HepG2 (cell line): ENCODE results near the gene ZNF26. TPM values are rescaled to one million over a fixed set of nuclear protein-coding genes. Genes with fewer than 3 reads are reported as not detected.

Experiments
- ARID2 ChIP-seq: sonication (generic); formaldehyde crosslinking; IDR thresholded peaks from 2 replicates; pipeline ENCODE4 v1.8.1; 2022; ENCODE audit warnings: mild to moderate bottlenecking, missing genetic modification reagents, borderline replicate concordance
- ATF7-NPFF ChIP-seq: sonication (generic); formaldehyde crosslinking; IDR thresholded peaks from 2 replicates; pipeline ENCODE4 v1.8.1; 2023; ENCODE audit warnings: mild to moderate bottlenecking, low read depth, missing genetic modification reagents, moderate library complexity
- CAMTA2 ChIP-seq: sonication (generic); formaldehyde crosslinking; IDR thresholded peaks from 2 replicates; pipeline ENCODE4 v1.4.0; 2020; ENCODE audit warnings: mild to moderate bottlenecking, missing genetic modification reagents, borderline replicate concordance
- ETV6 ChIP-seq: sonication (generic); formaldehyde crosslinking; conservative IDR thresholded peaks from 2 replicates; pipeline ENCODE4 v1.4.0; 2020; ENCODE audit warnings: missing genetic modification reagents
- FIP1L1 ChIP-seq: fragments of 200-400 bp; formaldehyde crosslinking; IDR thresholded peaks from 2 replicates; pipeline ENCODE4 v1.6.1; 2018; ENCODE audit warnings: low read depth, mild to moderate bottlenecking, low read length, moderate library complexity, borderline replicate concordance; ENCODE audit not compliant: insufficient read depth
- FOSL1 ChIP-seq: sonication (generic); formaldehyde crosslinking; IDR thresholded peaks from 2 replicates; pipeline ENCODE4 v1.9.0; 2021; ENCODE audit warnings: missing genetic modification reagents, borderline replicate concordance
- GPN1 ChIP-seq: sonication (generic); formaldehyde crosslinking; IDR thresholded peaks from 2 replicates; pipeline ENCODE4 v1.5.1; 2020; ENCODE audit warnings: missing genetic modification reagents, borderline replicate concordance
- GTF2F1 ChIP-seq: fragments of 150-350 bp; IDR thresholded peaks from 2 replicates; pipeline ENCODE4 v1.6.1; 2014; ENCODE audit warnings: low read length
- HOXA3 ChIP-seq: sonication (generic); formaldehyde crosslinking; IDR thresholded peaks from 2 replicates; pipeline ENCODE4 v1.5.0; 2020; ENCODE audit warnings: missing genetic modification reagents
- MNT ChIP-seq: fragments of 450-650 bp; IDR thresholded peaks from 2 replicates; pipeline ENCODE4 v1.6.1; 2016
- NR2F2 ChIP-seq: IDR thresholded peaks from 2 replicates; pipeline ENCODE4 v1.6.1; 2012; ENCODE audit warnings: low read depth, inconsistent platforms, borderline replicate concordance
- SOX5 ChIP-seq: IDR thresholded peaks from 2 replicates; pipeline ENCODE4 v1.6.1; 2016; ENCODE audit warnings: borderline replicate concordance
- THYN1 ChIP-seq: sonication (generic); formaldehyde crosslinking; IDR thresholded peaks from 2 replicates; pipeline ENCODE4 v1.8.1; 2023; ENCODE audit warnings: low read depth, mild to moderate bottlenecking, moderate library complexity, missing genetic modification reagents, borderline replicate concordance
- ZFX ChIP-seq: sonication (generic); formaldehyde crosslinking; IDR thresholded peaks from 2 replicates; pipeline ENCODE4 v1.4.0; 2020; ENCODE audit warnings: mild to moderate bottlenecking, low read depth, missing genetic modification reagents, moderate library complexity
- ZNF337 ChIP-seq: sonication (generic); formaldehyde crosslinking; IDR thresholded peaks from 2 replicates; pipeline ENCODE4 v1.5.1; 2020; ENCODE audit warnings: missing genetic modification reagents, low read depth, mild to moderate bottlenecking, borderline replicate concordance
- ZNF33B ChIP-seq: sonication (generic); formaldehyde crosslinking; IDR thresholded peaks from 2 replicates; pipeline ENCODE4 v1.5.1; 2020; ENCODE audit warnings: mild to moderate bottlenecking, missing genetic modification reagents
- ZNF639 ChIP-seq: conservative IDR thresholded peaks from 2 replicates; pipeline ENCODE4 v1.6.1; 2018; ENCODE audit warnings: missing genetic modification reagents
- polyA plus RNA-seq, 8 experiments: library from polyadenylated mRNA; depleted of rRNA in 3 of 8; stranded (reverse) in 7 of 8; unstranded in 1 of 8; fragments of >200 nt; fragmentation: Illumina TruSeq in 4 of 8; extraction: Trizol in 4 of 8; gene quantifications; 2 replicates each; pipeline versions ENCODE4 v1.2.1 to v1.2.3, GENCODE V29; 2011 to 2016; ENCODE audit warnings: low read depth in 4 of 8, missing spikeins in 1 of 8, mixed read lengths in 1 of 8; ENCODE audit not compliant: insufficient read depth in 1 of 8
- total RNA-seq, 5 experiments: library from RNA; depleted of rRNA; stranded (reverse); fragments of >200 nt; fragmentation: Illumina TruSeq; extraction: Trizol; gene quantifications; 2 replicates each; pipeline ENCODE4 v1.2.3, GENCODE V29; 2016; ENCODE audit warnings: low read depth in 1 of 5
- TF ChIP-seq, protein P1 (sequence below): sonication (generic); formaldehyde crosslinking; IDR thresholded peaks from 2 replicates; pipeline ENCODE4 v1.9.0; 2022; ENCODE audit warnings: missing genetic modification reagents, mild to moderate bottlenecking, borderline replicate concordance
- TF ChIP-seq, protein P2 (sequence below): sonication (generic); formaldehyde crosslinking; IDR thresholded peaks from 2 replicates; pipeline ENCODE4 v1.5.0; 2020; ENCODE audit warnings: mild to moderate bottlenecking, missing genetic modification reagents, borderline replicate concordance
- TF ChIP-seq, protein P3 (sequence below): IDR thresholded peaks from 2 replicates; pipeline ENCODE4 v1.6.1; 2018; ENCODE audit warnings: missing genetic modification reagents

ZNF26 gene
- total and polyA plus RNA-seq, 2 of the 13 experiments (the other 11 are each of a cell fraction or from before 2014, with no cell fraction given), result 3.8 to 6.5 TPM

GRCh38 chr12:133037207-133038005, 51.2 kb downstream of the ZNF26 start, which contains the start of gene ZNF84 (continued):
- TF ChIP-seq ARID2 (CRISPR knock-in tag), result peak; percentile 37; the same call in 1 of the 2 replicates
- TF ChIP-seq, protein P1, sequence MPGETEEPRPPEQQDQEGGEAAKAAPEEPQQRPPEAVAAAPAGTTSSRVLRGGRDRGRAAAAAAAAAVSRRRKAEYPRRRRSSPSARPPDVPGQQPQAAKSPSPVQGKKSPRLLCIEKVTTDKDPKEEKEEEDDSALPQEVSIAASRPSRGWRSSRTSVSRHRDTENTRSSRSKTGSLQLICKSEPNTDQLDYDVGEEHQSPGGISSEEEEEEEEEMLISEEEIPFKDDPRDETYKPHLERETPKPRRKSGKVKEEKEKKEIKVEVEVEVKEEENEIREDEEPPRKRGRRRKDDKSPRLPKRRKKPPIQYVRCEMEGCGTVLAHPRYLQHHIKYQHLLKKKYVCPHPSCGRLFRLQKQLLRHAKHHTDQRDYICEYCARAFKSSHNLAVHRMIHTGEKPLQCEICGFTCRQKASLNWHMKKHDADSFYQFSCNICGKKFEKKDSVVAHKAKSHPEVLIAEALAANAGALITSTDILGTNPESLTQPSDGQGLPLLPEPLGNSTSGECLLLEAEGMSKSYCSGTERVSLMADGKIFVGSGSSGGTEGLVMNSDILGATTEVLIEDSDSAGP, result peak; percentile 83; the same call in 1 of the 2 replicates
- TF ChIP-seq, protein P2, sequence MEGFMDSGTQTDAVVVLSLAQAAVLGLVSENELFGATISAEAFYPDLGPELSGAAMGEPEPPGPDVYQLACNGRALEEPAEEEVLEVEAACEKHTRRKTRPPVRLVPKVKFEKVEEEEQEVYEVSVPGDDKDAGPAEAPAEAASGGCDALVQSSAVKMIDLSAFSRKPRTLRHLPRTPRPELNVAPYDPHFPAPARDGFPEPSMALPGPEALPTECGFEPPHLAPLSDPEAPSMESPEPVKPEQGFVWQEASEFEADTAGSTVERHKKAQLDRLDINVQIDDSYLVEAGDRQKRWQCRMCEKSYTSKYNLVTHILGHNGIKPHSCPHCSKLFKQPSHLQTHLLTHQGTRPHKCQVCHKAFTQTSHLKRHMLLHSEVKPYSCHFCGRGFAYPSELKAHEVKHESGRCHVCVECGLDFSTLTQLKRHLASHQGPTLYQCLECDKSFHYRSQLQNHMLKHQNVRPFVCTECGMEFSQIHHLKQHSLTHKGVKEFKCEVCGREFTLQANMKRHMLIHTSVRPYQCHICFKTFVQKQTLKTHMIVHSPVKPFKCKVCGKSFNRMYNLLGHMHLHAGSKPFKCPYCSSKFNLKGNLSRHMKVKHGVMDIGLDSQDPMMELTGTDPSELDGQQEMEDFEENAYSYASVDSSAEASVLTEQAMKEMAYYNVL (CRISPR knock-in tag), result peak; percentile 73
- no peak for TF ChIP-seq NR2F2
- no peak for TF ChIP-seq GPN1 (CRISPR knock-in tag)
- TF ChIP-seq FOSL1 (CRISPR knock-in tag), result no peak
- peak; percentile 84 for TF ChIP-seq ZNF639
- peak; percentile 91 for TF ChIP-seq ATF7-NPFF (CRISPR knock-in tag)
- peak; percentile 72; the same call in 1 of the 2 replicates for TF ChIP-seq CAMTA2 (CRISPR knock-in tag)
- peak; percentile 94 for TF ChIP-seq ZFX (CRISPR knock-in tag)
- peak; percentile 80; the same call in 1 of the 2 replicates for TF ChIP-seq ZNF33B
- TF ChIP-seq SOX5, result peak; percentile 90
- peak; percentile 70; the same call in 1 of the 2 replicates for TF ChIP-seq HOXA3 (CRISPR knock-in tag)
- TF ChIP-seq, protein P3, sequence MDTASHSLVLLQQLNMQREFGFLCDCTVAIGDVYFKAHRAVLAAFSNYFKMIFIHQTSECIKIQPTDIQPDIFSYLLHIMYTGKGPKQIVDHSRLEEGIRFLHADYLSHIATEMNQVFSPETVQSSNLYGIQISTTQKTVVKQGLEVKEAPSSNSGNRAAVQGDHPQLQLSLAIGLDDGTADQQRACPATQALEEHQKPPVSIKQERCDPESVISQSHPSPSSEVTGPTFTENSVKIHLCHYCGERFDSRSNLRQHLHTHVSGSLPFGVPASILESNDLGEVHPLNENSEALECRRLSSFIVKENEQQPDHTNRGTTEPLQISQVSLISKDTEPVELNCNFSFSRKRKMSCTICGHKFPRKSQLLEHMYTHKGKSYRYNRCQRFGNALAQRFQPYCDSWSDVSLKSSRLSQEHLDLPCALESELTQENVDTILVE, result peak; percentile 81; the same call in 1 of the 2 replicates
- TF ChIP-seq MNT, result peak; percentile 89
- 0 out of 2 replicates have a peak, but pooled peaks have one; percentile 19 for TF ChIP-seq ETV6
- peak; percentile 46; the same call in 1 of the 2 replicates for TF ChIP-seq GTF2F1
- TF ChIP-seq THYN1 (CRISPR knock-in tag), result no peak
- TF ChIP-seq FIP1L1, result peak; percentile 31; the same call in 1 of the 2 replicates
- no peak for TF ChIP-seq ZNF337 (CRISPR knock-in tag)
